Panc1 (cell line): ENCODE measurements around the gene CHIC2. TPM values are rescaled to one million over a fixed set of nuclear protein-coding genes. Genes with fewer than 3 reads are reported as not detected.

Source experiments
- ATAC-seq: fragments of 200-7000 bp; cut with Tn5 transposase; 2 replicates; pipeline ENCODE4 v1.9.1; 2020; ENCODE audit warnings: mild to moderate bottlenecking, moderate library complexity
- BruUV-seq: library from RNA; stranded (reverse); fragments of 400-500 nt; replicated peaks from 2 replicates; lab custom pipeline; 2021; lab: Mats Ljungman, UMichigan
- CTCF ChIA-PET: fragments of 300-600 bp; sonication (Branson Sonifier 250); formaldehyde crosslinking; loops from one replicate; lab custom pipeline; 2022; ENCODE audit warnings: antibody characterized with exemption; lab: Charles Lee
- POLR2A ChIA-PET: fragments of 300-600 bp; sonication (Branson Sonifier 250); formaldehyde crosslinking; loops from one replicate; lab custom pipeline; 2022; ENCODE audit warnings: antibody characterized with exemption; lab: Charles Lee
- DNase-seq: peaks from one replicate; pipeline ENCODE4 v3.0.0-alpha.2; 2010; ENCODE audit warnings: low read depth, low spot score
- H3K27ac ChIP-seq: 2 replicates; pipeline ENCODE4 v1.5.1; 2011; ENCODE audit warnings: mild to moderate bottlenecking, low read length, inconsistent platforms
- H3K27me3 ChIP-seq: fragments of 200-500 bp; sonication (Bioruptor generic); 2 replicates; pipeline ENCODE4 v1.6.0; 2014; ENCODE audit warnings: low read length, inconsistent platforms; ENCODE audit not compliant: control insufficient read depth, insufficient read depth
- H3K36me3 ChIP-seq: fragments of 200-500 bp; sonication (Bioruptor generic); 2 replicates; pipeline ENCODE4 v1.5.1; 2014; ENCODE audit warnings: inconsistent platforms, mild to moderate bottlenecking, low read length, moderate library complexity; ENCODE audit not compliant: control insufficient read depth, insufficient read depth
- H3K4me1 ChIP-seq: 2 replicates; pipeline ENCODE4 v1.5.1; 2011; ENCODE audit warnings: inconsistent platforms, mild to moderate bottlenecking, low read length, moderate library complexity; ENCODE audit not compliant: control insufficient read depth, insufficient read depth
- H3K4me3 ChIP-seq, 2 experiments: 2 replicates each; pipeline ENCODE4 v1.5.1; 2011 to 2012; ENCODE audit warnings: low read depth in 2 of 2, low read length in 2 of 2, mild to moderate bottlenecking in 2 of 2, inconsistent platforms in 1 of 2, moderate library complexity in 1 of 2
- H3K9me3 ChIP-seq: fragments of 200-500 bp; sonication (Bioruptor generic); 2 replicates; pipeline ENCODE4 v1.5.1; 2014; ENCODE audit warnings: low read depth, mild to moderate bottlenecking, inconsistent platforms, low read length, moderate library complexity; ENCODE audit not compliant: control insufficient read depth, insufficient read depth
- POLR2AphosphoS5 ChIP-seq: IDR thresholded peaks from 2 replicates; pipeline ENCODE4 v1.6.1; 2012; ENCODE audit warnings: mild to moderate bottlenecking, low read depth, low read length, moderate library complexity
- SIN3A ChIP-seq: IDR thresholded peaks from 2 replicates; pipeline ENCODE4 v1.6.1; 2012; ENCODE audit warnings: low read depth, mild to moderate bottlenecking, low read length, moderate library complexity, borderline replicate concordance; ENCODE audit not compliant: insufficient read depth
- TCF7L2 ChIP-seq: IDR thresholded peaks from 2 replicates; pipeline ENCODE4 v1.6.1; 2011; ENCODE audit warnings: mild to moderate bottlenecking, low read depth, low read length, inconsistent platforms
- in situ Hi-C: cut with HindIII; loops from 2 replicates; pipeline ENCODE4 v1.10.0; 2016; ENCODE audit warnings: low sequenced_read_pairs, low pct_unique_long_range_greater_than_20kb
- intact Hi-C: fragments of 100-400 bp; cut with micrococcal nuclease; formaldehyde crosslinking; loops from one replicate; pipeline ENCODE4 v1.10.0; 2022; ENCODE audit not compliant: unreplicated experiment
- total RNA-seq: library from RNA; stranded (reverse); gene quantifications from one replicate; pipeline ENCODE4 v1.2.1, GENCODE V29; 2021; ENCODE audit not compliant: unreplicated experiment
- TF ChIP-seq, protein P1 (sequence below): fragments of 450-650 bp; IDR thresholded peaks from 2 replicates; pipeline ENCODE4 v1.5.1; 2017; ENCODE audit warnings: mild to moderate bottlenecking
- TF ChIP-seq, protein P2 (sequence below), 2 experiments: IDR thresholded peaks; 2 replicates each; pipeline ENCODE4 v1.6.1; 2011 to 2012; ENCODE audit warnings: low read depth in 2 of 2, control low read depth in 1 of 2, low read length in 1 of 2, mild to moderate bottlenecking in 1 of 2, moderate library complexity in 1 of 2; ENCODE audit not compliant: insufficient read depth in 1 of 2

CHIC2 gene
- total RNA-seq, 1 experiment from 2014 or later: 10.3 TPM

DNA sequence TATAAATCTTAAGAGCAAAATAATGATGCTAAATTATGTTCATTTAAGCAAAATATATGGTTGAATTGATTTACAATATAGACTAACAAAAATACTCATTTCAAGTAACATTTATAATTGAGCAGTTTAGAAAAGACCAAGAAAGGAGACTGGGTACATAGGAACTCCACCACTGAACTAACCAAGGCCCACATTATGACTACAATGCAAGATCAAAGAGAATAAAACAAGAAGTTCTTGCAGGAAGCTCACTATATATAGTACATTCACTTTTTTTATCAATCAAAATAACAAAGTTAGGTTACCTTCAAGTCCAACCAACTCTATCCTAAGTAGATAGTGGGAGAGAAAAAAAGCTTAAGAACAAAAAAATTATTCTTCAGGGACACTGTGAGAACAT lies 8.0 kb downstream of the CHIC2 start:
- Histone ChIP-seq H3K4me1 (no peaks in the 10 kb centered on the region; the same call in 1 of the 2 replicates), H3K4me3 (no peak overlapping the region), H3K27me3 (no peaks in the 10 kb centered on the region), H3K36me3 (no peaks in the 10 kb centered on the region; the same call in 1 of the 2 replicates), H3K9me3 (no peaks in the 10 kb centered on the region), H3K27ac (no peak overlapping the region)
- no peak for DNase-seq
- BruUV-seq: no TSS peak
- CTCF ChIA-PET: no interaction called here
- ATAC-seq: no peak
- intact Hi-C loops: no loop called here
- in situ Hi-C loops: no loop called here
- TF ChIP-seq, protein P1, sequence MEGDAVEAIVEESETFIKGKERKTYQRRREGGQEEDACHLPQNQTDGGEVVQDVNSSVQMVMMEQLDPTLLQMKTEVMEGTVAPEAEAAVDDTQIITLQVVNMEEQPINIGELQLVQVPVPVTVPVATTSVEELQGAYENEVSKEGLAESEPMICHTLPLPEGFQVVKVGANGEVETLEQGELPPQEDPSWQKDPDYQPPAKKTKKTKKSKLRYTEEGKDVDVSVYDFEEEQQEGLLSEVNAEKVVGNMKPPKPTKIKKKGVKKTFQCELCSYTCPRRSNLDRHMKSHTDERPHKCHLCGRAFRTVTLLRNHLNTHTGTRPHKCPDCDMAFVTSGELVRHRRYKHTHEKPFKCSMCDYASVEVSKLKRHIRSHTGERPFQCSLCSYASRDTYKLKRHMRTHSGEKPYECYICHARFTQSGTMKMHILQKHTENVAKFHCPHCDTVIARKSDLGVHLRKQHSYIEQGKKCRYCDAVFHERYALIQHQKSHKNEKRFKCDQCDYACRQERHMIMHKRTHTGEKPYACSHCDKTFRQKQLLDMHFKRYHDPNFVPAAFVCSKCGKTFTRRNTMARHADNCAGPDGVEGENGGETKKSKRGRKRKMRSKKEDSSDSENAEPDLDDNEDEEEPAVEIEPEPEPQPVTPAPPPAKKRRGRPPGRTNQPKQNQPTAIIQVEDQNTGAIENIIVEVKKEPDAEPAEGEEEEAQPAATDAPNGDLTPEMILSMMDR: no peak
- TF ChIP-seq TCF7L2 (no peak), SIN3A (no peak), POLR2AphosphoS5 (no peak)
- TF ChIP-seq, protein P2, sequence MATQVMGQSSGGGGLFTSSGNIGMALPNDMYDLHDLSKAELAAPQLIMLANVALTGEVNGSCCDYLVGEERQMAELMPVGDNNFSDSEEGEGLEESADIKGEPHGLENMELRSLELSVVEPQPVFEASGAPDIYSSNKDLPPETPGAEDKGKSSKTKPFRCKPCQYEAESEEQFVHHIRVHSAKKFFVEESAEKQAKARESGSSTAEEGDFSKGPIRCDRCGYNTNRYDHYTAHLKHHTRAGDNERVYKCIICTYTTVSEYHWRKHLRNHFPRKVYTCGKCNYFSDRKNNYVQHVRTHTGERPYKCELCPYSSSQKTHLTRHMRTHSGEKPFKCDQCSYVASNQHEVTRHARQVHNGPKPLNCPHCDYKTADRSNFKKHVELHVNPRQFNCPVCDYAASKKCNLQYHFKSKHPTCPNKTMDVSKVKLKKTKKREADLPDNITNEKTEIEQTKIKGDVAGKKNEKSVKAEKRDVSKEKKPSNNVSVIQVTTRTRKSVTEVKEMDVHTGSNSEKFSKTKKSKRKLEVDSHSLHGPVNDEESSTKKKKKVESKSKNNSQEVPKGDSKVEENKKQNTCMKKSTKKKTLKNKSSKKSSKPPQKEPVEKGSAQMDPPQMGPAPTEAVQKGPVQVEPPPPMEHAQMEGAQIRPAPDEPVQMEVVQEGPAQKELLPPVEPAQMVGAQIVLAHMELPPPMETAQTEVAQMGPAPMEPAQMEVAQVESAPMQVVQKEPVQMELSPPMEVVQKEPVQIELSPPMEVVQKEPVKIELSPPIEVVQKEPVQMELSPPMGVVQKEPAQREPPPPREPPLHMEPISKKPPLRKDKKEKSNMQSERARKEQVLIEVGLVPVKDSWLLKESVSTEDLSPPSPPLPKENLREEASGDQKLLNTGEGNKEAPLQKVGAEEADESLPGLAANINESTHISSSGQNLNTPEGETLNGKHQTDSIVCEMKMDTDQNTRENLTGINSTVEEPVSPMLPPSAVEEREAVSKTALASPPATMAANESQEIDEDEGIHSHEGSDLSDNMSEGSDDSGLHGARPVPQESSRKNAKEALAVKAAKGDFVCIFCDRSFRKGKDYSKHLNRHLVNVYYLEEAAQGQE (IDR thresholded peaks at IDR 0.05; ENCODE audit: insufficient read depth in 1 of 2, low read depth in 2 of 2, low read length in 1 of 2): no peak
- POLR2A ChIA-PET: interaction anchor here (0.6 kb wide), 1 partner anchor 96 kb away, joined by 7 read pairs; no protein-coding TSS in a partner anchor

DNA sequence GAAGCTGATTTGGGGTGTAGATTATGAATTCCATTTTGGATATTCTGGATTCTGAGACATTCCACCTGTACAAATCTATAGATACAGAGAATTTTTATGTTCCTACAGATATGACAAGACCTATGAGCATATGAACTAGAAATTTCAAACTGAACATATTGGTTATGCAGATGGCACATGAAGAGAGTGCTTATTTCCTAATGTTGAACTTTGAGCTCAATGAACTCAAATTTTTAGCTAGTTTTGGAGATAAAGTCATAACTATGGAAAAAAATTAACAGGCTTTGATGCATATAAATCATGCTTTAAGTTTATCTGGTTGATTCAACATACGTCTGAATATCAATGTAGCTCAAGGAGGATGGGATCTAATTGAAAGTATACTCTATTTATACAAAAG lies 8.9 kb downstream of the CHIC2 start:
- POLR2A ChIA-PET: no interaction called here
- CTCF ChIA-PET: no interaction called here
- in situ Hi-C loops: no loop called here

More for the DNA sequence above, 8.9 kb downstream of the CHIC2 start:
- DNase-seq: no peak
- Histone ChIP-seq H3K27ac (no peak overlapping the region), H3K27me3 (no peaks in the 10 kb centered on the region), H3K9me3 (no peaks in the 10 kb centered on the region), H3K4me3 (no peak overlapping the region), H3K4me1 (peaks cover 8% of the 10 kb centered on the region), H3K36me3 (no peaks in the 10 kb centered on the region; the same call in 1 of the 2 replicates)
- BruUV-seq: no TSS peak
- TF ChIP-seq TCF7L2: no peak
- no peak for TF ChIP-seq POLR2AphosphoS5
- TF ChIP-seq, protein P1: no peak
- TF ChIP-seq, protein P2 (IDR thresholded peaks at IDR 0.05; ENCODE audit: insufficient read depth in 1 of 2, low read depth in 2 of 2, low read length in 1 of 2): no peak
- TF ChIP-seq SIN3A: no peak
- no peak for ATAC-seq
- intact Hi-C loops: no loop called here
